Astrocyte (in vitro differentiated cells and primary cell): ENCODE data around the gene TNFAIP8L3.

ENCODE experiments used
- CTCF ChIP-seq: IDR thresholded peaks from 2 replicates; pipeline ENCODE4 v1.5.1; 2011; ENCODE audit warnings: low read depth, mild to moderate bottlenecking, inconsistent platforms, low read length, moderate library complexity; ENCODE audit not compliant: insufficient read depth
- EZH2 ChIP-seq: IDR thresholded peaks from 2 replicates; pipeline ENCODE4 v1.6.1; 2012; ENCODE audit warnings: mild to moderate bottlenecking, low read length, inconsistent platforms; ENCODE audit not compliant: insufficient read depth

GRCh38 chr15:51048308-51048707 is 46.4 kb downstream of the TNFAIP8L3 start:
- TF ChIP-seq CTCF (no peak), EZH2 (no peak)
